ENCODE results near the gene SYNGAP1. TPM values are rescaled to one million over a fixed set of nuclear protein-coding genes. Genes with fewer than 3 reads are reported as not detected.

The SYNGAP1 gene
- total and polyA plus RNA-seq, 9 of the 15 experiments (the other 6 are each of a cell fraction or from before 2014, with no cell fraction given), result 0.01 to 22.8 (median 3.2) TPM

GRCh38 chr6:33420491-33421343, 852 bp downstream of the SYNGAP1 start (continued):
- no peak for TF ChIP-seq ZMIZ1 (IDR thresholded peaks at IDR 0.05; ENCODE audit: low read depth in 2 of 2, low read length in 2 of 2)
- TF ChIP-seq TFE3 (CRISPR knock-in tag; IDR thresholded peaks at IDR 0.05), result no peak
- no peak for TF ChIP-seq DDX20 (tag; IDR thresholded peaks at IDR 0.05; ENCODE audit: low read depth)
- TF ChIP-seq NRF1 (conservative IDR thresholded peaks at IDR 0.05 in 1 of 2, IDR thresholded peaks at IDR 0.05 in 1 of 2), result no peak
- no peak for TF ChIP-seq ELK1 (CRISPR knock-in tag; IDR thresholded peaks at IDR 0.05)
- no peak for TF ChIP-seq RFX5 (IDR thresholded peaks at IDR 0.05; ENCODE audit: low read depth, low read length)
- no peak for TF ChIP-seq ZBTB17 (CRISPR knock-in tag; IDR thresholded peaks at IDR 0.05)
- no peak for TF ChIP-seq KAT8 (IDR thresholded peaks at IDR 0.05; ENCODE audit: low read depth)
- no peak for TF ChIP-seq ETV5 (CRISPR knock-in tag; IDR thresholded peaks at IDR 0.05; ENCODE audit: low read depth)
- no peak for TF ChIP-seq FOXJ3 (CRISPR knock-in tag; IDR thresholded peaks at IDR 0.05)
- no peak for TF ChIP-seq CBX8 (IDR thresholded peaks at IDR 0.05; ENCODE audit: borderline replicate concordance, extremely low read depth, low read depth, low read length, poor library complexity, severe bottlenecking)
- no peak for TF ChIP-seq PHF8 (IDR thresholded peaks at IDR 0.05; ENCODE audit: borderline replicate concordance, low read length)
- no peak for TF ChIP-seq SAFB (IDR thresholded peaks at IDR 0.05; ENCODE audit: borderline replicate concordance, low read depth, low read length)
- TF ChIP-seq SNRNP70 (optimal IDR thresholded peaks at IDR 0.05; ENCODE audit: low read depth, low read length), result no peak
- no peak for TF ChIP-seq IRF9 (tag; IDR thresholded peaks at IDR 0.05)
- no peak for TF ChIP-seq ZBTB12 (CRISPR knock-in tag; IDR thresholded peaks at IDR 0.05)
